Peyer's patch (tissue), 4 donors: ENCODE results near the gene KRTAP29-1. TPM values are rescaled to one million over a fixed set of nuclear protein-coding genes. Genes with fewer than 3 reads are reported as not detected.
"Not testable (repeated sequence)": the region's sequence is repeated elsewhere in the genome, so short reads cannot be mapped to it uniquely, and the experiment has no call there.

Experiments
- DNase-seq, 3 donors: peaks; one replicate each; pipeline ENCODE4 v3.0.0-alpha.2; 2017 to 2019
- H3K27ac ChIP-seq, 4 donors: fragments of 200-600 bp; sonication (generic); one replicate each; pipeline ENCODE4 v1.5.1; 2016 to 2019
- H3K27me3 ChIP-seq, 2 donors: fragments of 200-600 bp; sonication (generic); one replicate each; pipeline ENCODE4 v1.5.1; 2019
- H3K36me3 ChIP-seq, 3 donors: fragments of 200-600 bp; sonication (generic); one replicate each; pipeline ENCODE4 v1.5.1; 2016 to 2019
- H3K4me1 ChIP-seq, 4 donors: fragments of 200-600 bp; sonication (generic); one replicate each; pipeline ENCODE4 v1.5.1; 2016 to 2019
- H3K4me3 ChIP-seq, 4 donors: fragments of 200-600 bp; sonication (generic); 1 replicate in 3 of 4; 2 replicates in 1 of 4; pipeline ENCODE4 v1.5.1; 2016 to 2019; ENCODE audit warnings: mild to moderate bottlenecking in 1 of 4
- H3K9me3 ChIP-seq, 4 donors: fragments of 200-600 bp; sonication (generic); one replicate each; pipeline ENCODE4 v1.5.1; 2016 to 2019; ENCODE audit warnings: mild to moderate bottlenecking in 1 of 4
- POLR2A ChIP-seq, 2 donors: fragments of 450-650 bp; IDR thresholded peaks; one replicate each; pipeline ENCODE4 v1.5.1; 2017; ENCODE audit warnings: antibody characterized with exemption in 2 of 2, mild to moderate bottlenecking in 2 of 2, moderate library complexity in 2 of 2
- small RNA-seq, 2 donors: library from RNA; depleted of rRNA; stranded (forward); fragments of <200 nt; gene quantifications; one replicate each; pipeline ENCODE3, GENCODE V24; 2016
- total RNA-seq, 4 donors: library from RNA; depleted of rRNA; stranded (reverse); fragments of >200 nt; gene quantifications; one replicate each; pipeline ENCODE4 v1.1.0, GENCODE V29; 2016
- TF ChIP-seq, protein P1 (sequence below), 6 experiments: fragments of 450-650 bp in 4 of 6; fragments of 200-600 bp in 2 of 6; sonication (generic) in 1 of 6; IDR thresholded peaks; one replicate each; pipeline ENCODE4 v1.5.1; 2017 to 2019; ENCODE audit warnings: antibody characterized with exemption in 6 of 6, mild to moderate bottlenecking in 3 of 6, moderate library complexity in 1 of 6

Gene KRTAP29-1
- total RNA-seq, 4 donors from 2014 or later, result not detected

DNA sequence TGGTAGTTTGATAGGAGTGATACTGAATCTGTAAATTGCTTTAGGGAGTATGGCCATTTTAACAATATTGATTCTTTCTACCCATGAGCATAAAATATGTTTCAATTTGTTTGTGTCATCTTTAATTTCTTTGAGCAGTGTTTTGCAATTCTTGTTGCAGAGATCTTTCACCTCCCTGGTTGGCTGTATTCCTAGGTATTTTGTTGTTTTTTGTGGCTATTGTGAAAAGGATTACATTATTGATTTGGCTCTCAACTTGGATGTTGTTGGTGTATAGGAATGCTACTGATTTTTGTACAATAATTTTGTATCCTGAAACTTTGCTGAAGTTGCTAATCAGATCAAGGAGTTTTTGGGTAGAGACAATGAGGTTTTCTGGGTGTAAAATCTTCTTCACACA is 44.2 kb downstream of the KRTAP29-1 start:
- Histone ChIP-seq H3K36me3 (no peaks in the 10 kb centered on the region), H3K27ac (no peak overlapping the region), H3K4me1 (no peaks in the 10 kb centered on the region), H3K4me3 (no peak overlapping the region), H3K9me3 (no peaks in the 10 kb centered on the region), H3K27me3 (no peaks in the 10 kb centered on the region)
- TF ChIP-seq POLR2A (IDR thresholded peaks at IDR 0.05), result no peak
- TF ChIP-seq, protein P1, sequence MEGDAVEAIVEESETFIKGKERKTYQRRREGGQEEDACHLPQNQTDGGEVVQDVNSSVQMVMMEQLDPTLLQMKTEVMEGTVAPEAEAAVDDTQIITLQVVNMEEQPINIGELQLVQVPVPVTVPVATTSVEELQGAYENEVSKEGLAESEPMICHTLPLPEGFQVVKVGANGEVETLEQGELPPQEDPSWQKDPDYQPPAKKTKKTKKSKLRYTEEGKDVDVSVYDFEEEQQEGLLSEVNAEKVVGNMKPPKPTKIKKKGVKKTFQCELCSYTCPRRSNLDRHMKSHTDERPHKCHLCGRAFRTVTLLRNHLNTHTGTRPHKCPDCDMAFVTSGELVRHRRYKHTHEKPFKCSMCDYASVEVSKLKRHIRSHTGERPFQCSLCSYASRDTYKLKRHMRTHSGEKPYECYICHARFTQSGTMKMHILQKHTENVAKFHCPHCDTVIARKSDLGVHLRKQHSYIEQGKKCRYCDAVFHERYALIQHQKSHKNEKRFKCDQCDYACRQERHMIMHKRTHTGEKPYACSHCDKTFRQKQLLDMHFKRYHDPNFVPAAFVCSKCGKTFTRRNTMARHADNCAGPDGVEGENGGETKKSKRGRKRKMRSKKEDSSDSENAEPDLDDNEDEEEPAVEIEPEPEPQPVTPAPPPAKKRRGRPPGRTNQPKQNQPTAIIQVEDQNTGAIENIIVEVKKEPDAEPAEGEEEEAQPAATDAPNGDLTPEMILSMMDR (IDR thresholded peaks at IDR 0.05), result no peak
- DNase-seq, result no peak

DNA sequence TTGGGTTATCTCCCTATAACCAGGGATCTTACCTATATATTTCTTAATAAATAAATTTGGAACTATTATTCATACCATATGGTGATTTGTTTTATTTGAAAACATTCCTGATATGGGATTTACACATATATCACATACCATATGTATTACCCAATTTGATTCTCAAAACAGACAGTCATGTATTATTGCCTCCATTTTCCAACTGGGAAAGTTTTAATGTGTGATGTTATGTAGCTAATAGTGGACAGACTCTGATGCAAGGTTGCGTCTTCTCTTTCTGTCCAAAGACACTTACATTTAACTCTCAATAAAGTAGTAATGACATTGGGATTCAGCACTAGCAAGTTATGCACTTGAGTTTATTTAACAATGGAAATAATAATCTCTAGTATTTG is 46.4 kb downstream of the KRTAP29-1 start:
- H3K27me3 ChIP-seq, result no peaks in the 10 kb centered on the region
- H3K27ac ChIP-seq, result no peak overlapping the region
- H3K9me3 ChIP-seq, result no peaks in the 10 kb centered on the region
- H3K4me3 ChIP-seq, result no peak overlapping the region
- no peaks in the 10 kb centered on the region for H3K36me3 ChIP-seq
- DNase-seq, result no peak
- H3K4me1 ChIP-seq, result no peaks in the 10 kb centered on the region
- TF ChIP-seq, protein P1 (IDR thresholded peaks at IDR 0.05), result no peak
- TF ChIP-seq POLR2A (IDR thresholded peaks at IDR 0.05), result no peak

DNA sequence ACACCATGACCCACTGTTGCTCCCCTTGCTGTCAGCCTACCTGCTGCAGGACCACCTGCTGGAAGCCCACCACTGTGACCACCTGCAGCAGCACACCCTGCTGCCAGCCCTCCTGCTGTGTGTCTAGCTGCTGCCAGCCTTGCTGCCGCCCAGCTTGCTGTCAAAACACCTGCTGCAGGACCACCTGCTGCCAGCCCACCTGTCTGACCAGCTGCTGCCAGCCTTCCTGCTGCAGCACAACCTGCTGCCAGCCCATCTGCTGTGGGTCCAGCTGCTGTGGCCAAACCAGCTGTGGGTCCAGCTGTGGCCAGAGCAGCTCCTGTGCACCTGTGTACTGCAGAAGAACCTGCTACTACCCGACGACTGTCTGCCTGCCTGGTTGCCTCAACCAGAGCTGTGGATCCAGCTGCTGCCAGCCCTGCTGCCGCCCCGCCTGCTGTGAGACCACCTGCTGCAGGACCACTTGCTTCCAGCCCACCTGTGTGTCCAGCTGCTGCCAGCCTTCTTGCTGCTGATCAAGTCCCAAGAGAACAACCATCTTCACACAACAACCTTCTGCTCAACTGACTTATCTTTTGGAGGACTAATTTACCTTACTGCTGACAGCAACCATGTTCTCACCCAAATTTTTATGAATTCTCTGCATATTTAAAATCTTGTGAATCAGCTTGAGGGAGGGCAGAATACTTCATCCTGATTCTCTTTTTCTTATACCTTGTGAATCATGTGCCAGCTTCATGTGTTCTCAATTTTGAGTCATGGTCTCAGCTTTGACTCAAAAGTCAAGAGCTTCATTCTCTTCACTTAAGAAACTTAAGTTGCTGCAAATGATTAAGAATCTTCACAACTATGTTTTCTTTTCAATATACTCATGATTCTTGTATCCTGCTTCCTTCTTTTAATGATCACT is 47.0 kb downstream of the KRTAP29-1 start, which contains the start of gene KRTAP9-9:
Gene KRTAP9-9 (plus strand): TSS at position 4 of the 910 bp plus-strand sequence.
- not testable (repeated sequence) for DNase-seq, H3K9me3 ChIP-seq, H3K27ac ChIP-seq, H3K4me3 ChIP-seq, H3K27me3 ChIP-seq, H3K4me1 ChIP-seq, H3K36me3 ChIP-seq

DNA sequence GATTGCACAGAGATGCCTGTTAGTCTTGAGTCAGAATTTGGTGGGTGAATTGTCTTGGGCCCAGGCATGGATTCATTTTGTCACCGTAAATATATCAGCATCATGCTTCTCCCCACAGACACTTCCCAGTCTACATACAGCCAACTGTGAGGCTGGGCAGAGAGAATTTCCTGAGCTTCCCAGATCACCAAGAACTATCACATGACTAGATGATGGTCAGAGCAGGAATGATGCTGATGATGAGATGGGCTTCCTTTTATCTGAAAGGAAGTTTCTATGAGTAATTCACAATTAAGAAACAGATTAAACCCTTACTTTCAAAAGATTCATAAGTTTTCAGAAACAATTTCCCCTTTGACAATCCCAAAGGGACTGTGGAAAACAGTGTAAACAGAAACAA is 47.8 kb downstream of the KRTAP29-1 start:
- TF ChIP-seq, protein P1 (IDR thresholded peaks at IDR 0.05), result no peak
- no peak for TF ChIP-seq POLR2A (IDR thresholded peaks at IDR 0.05)
- DNase-seq, result no peak
- Histone ChIP-seq H3K27me3 (no peaks in the 10 kb centered on the region), H3K4me1 (no peaks in the 10 kb centered on the region), H3K4me3 (no peak overlapping the region), H3K27ac (no peak overlapping the region), H3K9me3 (no peaks in the 10 kb centered on the region), H3K36me3 (no peaks in the 10 kb centered on the region)

Small RNAs within 50 kb of the gene (small RNA-seq; reads per million reads assigned to genes)
- 0 reads per million in 2 donors for gene KRTAP9-10P

Other genes starting within 250 kb of the KRTAP29-1 start
- not detected for gene KRTAP2-2, start 247.6 kb downstream of the KRTAP29-1 start, total RNA-seq
- not detected for gene KRTAP2-3, start 242.7 kb downstream of the KRTAP29-1 start, total RNA-seq
- not detected for gene KRTAP2-4, start 237.0 kb downstream of the KRTAP29-1 start, total RNA-seq
- gene KRTAP4-7, start 218.7 kb downstream of the KRTAP29-1 start, total RNA-seq, result not detected
- gene KRTAP4-8, start 204.7 kb downstream of the KRTAP29-1 start, total RNA-seq, result not detected
- gene KRTAP4-16, start 200.6 kb downstream of the KRTAP29-1 start, total RNA-seq, result not detected
- not detected for gene KRTAP4-9, start 197.5 kb downstream of the KRTAP29-1 start, total RNA-seq
- gene KRTAP4-11, start 184.5 kb downstream of the KRTAP29-1 start, total RNA-seq, result not detected
- gene KRTAP4-12, start 178.7 kb downstream of the KRTAP29-1 start, total RNA-seq, result not detected
- gene KRTAP4-6, start 162.3 kb downstream of the KRTAP29-1 start, total RNA-seq, result not detected
- gene KRTAP4-5, start 153.0 kb downstream of the KRTAP29-1 start, total RNA-seq, result not detected
- not detected for gene KRTAP4-4, start 142.1 kb downstream of the KRTAP29-1 start, total RNA-seq
- not detected for gene KRTAP4-3, start 134.6 kb downstream of the KRTAP29-1 start, total RNA-seq
- not detected for gene KRTAP4-2, start 124.6 kb downstream of the KRTAP29-1 start, total RNA-seq
- not detected for gene KRTAP4-1, start 117.9 kb downstream of the KRTAP29-1 start, total RNA-seq
- not detected for gene KRTAP9-1, start 113.0 kb downstream of the KRTAP29-1 start, total RNA-seq
- gene KRTAP9-2, start 76.2 kb downstream of the KRTAP29-1 start, total RNA-seq, result not detected
- not detected for gene KRTAP9-3, start 70.4 kb downstream of the KRTAP29-1 start, total RNA-seq
- gene KRTAP9-8, start 64.9 kb downstream of the KRTAP29-1 start, total RNA-seq, result not detected
- not detected for gene KRTAP9-4, start 53.2 kb downstream of the KRTAP29-1 start, total RNA-seq
- gene KRTAP9-9, start 47.5 kb downstream of the KRTAP29-1 start, total RNA-seq, result not detected
- not detected for gene KRTAP9-6, start 37.5 kb downstream of the KRTAP29-1 start, total RNA-seq
- not detected for gene KRTAP9-7, start 27.2 kb downstream of the KRTAP29-1 start, total RNA-seq
- not detected for gene KRTAP16-1, start 6.5 kb upstream of the KRTAP29-1 start, total RNA-seq
- gene KRTAP17-1, start 12.9 kb upstream of the KRTAP29-1 start, total RNA-seq, result not detected
- not detected for gene KRT33A, start 48.0 kb upstream of the KRTAP29-1 start, total RNA-seq
- not detected for gene KRT33B, start 67.0 kb upstream of the KRTAP29-1 start, total RNA-seq
- gene KRT34, start 79.5 kb upstream of the KRTAP29-1 start, total RNA-seq, result not detected
- gene KRT31, start 94.8 kb upstream of the KRTAP29-1 start, total RNA-seq, result not detected
- not detected for gene KRT37, start 121.7 kb upstream of the KRTAP29-1 start, total RNA-seq
- not detected for gene KRT38, start 138.1 kb upstream of the KRTAP29-1 start, total RNA-seq
- not detected for gene KRT32, start 164.5 kb upstream of the KRTAP29-1 start, total RNA-seq
- gene KRT35, start 178.3 kb upstream of the KRTAP29-1 start, total RNA-seq, result not detected
- not detected for gene KRT36, start 187.1 kb upstream of the KRTAP29-1 start, total RNA-seq
- gene KRT13, start 202.8 kb upstream of the KRTAP29-1 start, total RNA-seq, result 1 to 10 TPM in 1 of 4 donors, not detected in 3; 2.5 TPM
- gene KRT15, start 216.0 kb upstream of the KRTAP29-1 start, total RNA-seq, result 10 to 100 TPM; 12.3 to 44.5 (median 28.8) TPM
- gene KRT19, start 225.5 kb upstream of the KRTAP29-1 start, total RNA-seq, result 1,000 to 10,000 TPM in 3 of 4 donors, 100 to 1,000 TPM in 1; 357 to 5,327 (median 3,312) TPM